ENCODE results near the gene ABLIM1.
A peak's percentile ranks its signal among the peaks of the same experiment; 100 is the strongest.

ABLIM1 gene

DNA sequence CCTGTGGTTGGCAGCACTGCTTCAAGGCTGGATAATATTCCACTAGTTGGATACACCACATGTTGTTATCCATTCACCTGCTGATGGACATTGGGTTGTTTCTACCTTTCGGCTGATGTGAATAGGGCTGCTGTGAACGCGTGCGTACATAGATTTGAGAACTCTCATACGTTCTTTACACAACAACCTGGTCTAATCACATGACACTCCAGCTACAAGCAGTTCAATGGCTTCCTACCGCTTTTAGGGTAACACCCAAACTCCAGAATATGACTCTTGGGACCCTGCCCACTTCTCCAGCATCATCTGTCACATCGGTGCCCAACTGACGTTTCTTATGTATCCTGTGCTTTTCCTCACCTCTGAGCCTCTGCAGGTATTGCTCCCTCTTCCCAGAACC, 114.6 kb downstream of the ABLIM1 start:
- no peak for DNase-seq

DNA sequence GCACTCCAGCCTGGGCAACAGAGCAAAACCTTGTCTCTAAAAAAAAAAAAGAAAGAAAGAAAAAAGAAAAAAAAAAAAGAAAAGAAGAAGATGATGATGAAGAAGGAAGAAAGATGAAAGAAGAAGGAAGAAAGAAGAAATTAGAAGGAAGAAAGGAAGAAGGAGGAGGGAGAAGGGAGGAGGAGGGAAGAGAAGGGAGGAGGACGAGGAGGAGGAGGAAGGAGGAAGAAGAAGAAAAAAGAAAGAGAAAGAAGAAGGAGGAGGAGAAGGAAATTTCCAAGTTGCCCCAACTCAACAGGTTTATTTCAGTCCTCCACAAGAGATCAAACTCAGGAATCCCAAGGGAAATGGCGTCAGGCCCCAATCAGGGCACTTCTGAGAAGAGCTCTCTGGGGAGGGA, 115.7 kb downstream of the ABLIM1 start:
- DNase-seq = no peak

DNA sequence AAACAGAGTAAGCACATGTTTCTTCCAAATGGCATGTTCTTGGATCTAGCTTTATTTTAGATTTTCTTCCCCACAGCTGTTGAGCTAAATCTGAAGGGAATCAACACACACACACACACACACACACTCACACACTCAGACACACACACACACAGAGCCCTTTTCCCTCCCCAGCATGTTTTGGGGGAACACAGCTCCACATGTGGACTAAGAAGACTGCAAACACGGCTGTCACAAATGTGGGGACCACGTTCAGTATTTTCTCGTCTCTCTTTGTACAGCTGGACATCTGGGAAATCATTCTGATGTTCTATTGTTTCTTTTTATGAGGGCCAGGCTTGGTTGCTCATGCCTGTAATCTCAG, 116.3 kb downstream of the ABLIM1 start:
- DNase-seq = no peak

DNA sequence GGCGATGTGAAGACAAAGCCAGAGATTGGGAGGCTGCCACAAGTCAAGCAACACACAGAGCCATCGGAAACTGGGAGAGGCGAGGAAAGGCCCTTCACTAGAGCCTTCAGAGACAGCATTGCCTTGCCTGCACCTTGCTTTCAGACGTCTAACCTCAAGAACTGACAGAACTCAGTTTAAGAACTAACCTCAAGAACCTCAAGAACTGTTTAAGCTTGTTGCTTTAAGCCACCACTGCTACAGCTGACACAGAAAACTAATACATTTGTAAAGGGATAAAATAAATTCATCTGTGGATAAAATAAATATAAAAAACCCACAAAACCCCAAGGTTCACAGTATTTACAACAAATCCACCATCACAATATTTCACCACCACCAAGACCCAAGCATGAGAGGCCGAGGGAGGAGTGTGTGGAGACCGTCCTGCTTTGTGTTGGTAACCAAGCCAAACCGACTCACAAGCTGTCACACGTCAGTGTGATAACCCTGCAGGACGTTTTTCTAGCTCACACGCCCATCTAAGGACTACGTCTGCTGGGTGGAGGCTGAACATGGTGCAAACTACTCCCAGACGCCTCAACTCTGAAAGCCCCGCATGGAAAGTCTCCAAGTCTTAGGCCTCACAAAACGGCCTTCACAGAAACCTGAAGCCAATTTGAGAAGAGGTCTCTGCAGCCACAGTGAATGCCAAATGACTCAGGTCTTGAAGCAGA, 116.8 kb downstream of the ABLIM1 start:
- peak; percentile 42 for DNase-seq

DNA sequence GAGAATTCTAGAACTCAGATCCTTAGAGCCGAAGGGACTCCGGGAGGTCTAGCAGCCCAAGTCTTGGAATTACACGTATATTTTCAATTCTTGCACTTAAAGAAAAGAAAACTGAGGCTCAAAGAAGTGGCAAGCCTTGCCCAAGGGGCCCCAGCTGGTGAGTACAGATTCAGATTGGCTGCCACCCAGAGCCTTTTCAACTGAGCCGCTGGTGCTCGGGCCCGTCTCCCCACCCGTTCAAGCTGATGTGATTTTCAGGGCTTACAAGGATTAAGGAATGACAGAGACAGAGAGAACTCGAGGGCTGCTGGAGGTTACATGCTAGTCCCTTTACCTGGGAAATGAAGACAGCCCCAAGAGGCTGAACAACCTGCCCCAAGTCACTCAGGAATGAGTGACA, 117.8 kb downstream of the ABLIM1 start:
- no peak for DNase-seq

DNA sequence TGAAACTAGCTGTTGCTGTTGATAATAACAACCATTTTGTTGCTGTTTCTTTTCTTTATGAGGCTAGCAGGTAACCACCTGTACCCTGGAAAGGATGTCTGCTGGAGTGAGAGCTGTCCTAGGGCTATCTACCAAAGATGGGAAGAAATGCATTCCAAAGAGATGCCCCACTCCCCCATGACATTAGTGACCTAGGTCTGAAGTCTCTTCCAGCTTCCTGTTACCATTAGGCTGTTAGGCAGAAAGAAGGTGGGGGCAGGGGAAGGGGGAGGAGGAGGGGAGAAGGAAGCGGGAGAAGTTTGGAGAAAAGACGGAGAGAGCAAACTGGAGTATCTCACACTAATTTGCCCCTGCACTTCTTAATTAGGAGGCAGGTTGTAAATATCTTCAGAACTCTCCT, 118.5 kb downstream of the ABLIM1 start:
- DNase-seq = no peak

DNA sequence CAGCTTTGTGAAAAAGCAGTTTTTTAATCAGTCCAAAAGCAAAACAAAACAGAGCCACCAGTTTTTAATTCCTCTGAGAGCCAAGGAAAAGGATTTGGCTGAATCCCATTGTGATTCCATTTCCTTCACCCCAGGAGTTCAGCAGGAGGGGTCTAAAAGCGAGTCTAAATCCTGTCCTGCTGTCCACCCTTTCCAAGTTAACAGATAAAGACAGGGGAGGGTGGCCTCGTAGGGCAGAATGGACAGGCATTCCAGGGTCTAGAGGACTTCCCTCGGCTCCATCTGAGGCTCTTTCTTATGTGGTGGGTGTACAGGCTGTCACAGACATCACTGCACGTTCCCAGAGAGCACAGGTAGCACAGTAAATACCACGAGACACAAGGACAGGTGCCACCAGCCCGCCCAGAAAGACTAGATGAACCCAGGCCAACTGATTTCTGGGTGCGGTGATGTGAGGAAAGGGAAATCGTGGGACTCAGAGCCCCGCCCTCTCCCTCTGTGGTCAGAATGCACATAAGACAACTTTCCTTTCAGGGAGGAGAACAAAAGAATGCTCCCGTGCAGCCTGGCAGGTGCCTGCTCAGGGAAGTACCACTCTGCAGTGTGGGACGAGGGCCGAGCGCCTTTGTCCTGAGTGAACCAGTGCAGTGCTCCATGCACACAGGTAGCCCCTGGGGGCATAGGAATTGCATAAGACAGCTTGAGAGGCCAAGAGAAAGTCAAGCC, 119.7 kb downstream of the ABLIM1 start:
- DNase-seq = no peak

DNA sequence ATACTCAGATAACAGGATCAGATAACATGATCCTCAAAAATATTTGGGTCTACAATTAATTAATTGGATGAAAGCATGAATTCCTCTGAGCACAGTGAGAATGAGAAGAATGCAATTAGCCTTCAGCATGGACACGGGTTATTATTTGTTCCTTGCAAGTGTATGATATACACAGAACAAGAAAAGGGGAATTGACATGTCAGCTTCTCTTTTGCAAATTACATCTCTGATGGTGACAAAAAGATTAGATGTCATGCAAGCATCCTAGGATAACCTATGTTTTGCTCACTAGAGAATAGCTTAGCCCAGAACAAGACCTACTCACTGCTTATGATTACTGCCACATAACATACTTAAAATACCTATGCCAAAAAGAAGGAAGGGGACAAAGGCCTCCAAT, 120.3 kb downstream of the ABLIM1 start:
- DNase-seq = no peak

DNA sequence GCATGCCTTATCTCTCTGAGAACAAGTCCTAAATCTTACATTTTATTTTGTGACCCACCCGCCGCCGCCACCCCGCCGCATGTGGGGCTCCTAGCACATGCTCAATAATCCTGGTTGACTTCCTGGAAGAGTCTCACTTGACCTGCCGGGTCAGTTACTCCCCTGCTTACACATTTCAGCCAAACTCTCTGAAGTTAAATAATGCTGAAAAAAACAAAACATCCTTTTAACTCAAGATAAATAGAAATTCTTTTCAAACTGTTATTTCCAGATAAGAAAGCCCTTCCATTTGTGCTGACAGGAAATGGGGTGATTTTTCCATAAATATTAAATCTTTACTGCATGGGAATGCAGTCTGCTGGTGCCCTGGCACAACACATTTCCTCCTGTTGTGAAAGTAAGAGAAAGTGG, 123.5 kb downstream of the ABLIM1 start:
- no peak for DNase-seq

DNA sequence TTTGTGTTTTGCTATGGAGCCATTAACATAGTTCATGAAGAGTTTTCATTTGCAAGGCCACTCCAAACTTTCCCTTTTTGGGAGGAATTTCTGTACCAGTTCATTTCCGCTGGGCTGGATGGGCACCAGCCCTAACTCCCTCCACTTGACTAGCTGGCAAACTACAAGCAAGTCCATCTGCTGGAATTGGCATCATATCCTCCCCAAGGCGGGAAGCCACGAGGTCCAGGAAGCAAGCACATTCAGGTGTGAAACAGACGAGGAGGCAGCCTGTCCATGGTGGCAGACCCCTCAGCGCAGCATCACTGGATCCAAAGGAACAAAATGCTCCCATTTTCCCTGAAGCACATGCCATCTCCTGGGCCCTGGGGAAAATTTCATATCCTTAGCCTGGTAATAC, 125.8 kb downstream of the ABLIM1 start:
- no peak for DNase-seq

DNA sequence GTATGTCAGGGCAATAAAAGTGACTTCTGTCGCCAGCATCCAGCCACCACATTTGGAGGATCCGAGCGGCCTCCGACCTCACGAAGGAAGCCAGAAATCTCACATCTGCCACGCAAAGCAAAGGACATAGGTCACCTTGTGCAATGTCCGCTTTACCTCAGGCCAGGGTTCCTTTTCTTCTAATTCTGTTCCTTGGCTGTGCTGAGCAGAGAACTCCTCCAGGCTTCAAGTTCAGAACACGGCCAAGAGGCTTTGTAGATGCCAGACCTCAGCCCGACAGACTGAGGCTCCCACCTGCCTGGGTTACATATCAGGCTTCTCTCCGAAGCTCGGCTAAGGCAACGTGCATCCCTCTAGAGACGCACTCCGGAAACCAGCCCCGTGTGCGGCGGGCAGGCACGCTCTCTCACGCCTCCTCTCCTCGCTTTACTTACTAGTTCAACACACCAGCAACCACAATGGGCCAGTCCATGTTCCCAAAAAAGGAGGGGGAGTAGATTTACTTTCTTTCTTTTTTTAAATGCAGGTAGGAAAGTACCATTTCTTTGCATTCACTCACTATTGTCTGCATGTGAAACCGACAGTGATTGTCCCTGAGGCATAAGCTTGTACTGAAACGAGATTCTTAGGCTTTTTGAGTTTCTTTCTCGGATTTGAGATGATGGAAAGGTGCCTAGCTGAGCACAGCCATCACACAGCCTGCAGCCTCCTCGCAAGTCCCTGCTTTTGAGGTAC, 131.4 kb downstream of the ABLIM1 start:
- no peak for DNase-seq

DNA sequence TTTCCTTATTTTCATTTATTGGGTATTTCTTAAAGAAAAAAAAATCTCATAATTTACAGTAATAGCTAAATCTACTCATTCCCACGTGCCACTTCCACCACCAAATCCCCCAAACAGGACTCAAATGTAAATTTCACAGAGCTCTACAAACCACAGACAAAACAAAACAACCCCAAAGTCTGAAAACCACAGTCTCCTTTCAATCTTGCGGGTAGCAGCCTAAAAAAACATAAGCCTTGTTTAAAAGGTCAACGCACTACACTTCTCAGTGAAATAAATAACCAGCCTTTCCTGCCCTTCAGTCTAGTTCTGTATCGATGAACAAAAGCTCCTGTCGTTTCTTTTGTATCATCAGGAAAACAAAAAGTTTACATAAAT, 132.0 kb downstream of the ABLIM1 start:
- no peak for DNase-seq

DNA sequence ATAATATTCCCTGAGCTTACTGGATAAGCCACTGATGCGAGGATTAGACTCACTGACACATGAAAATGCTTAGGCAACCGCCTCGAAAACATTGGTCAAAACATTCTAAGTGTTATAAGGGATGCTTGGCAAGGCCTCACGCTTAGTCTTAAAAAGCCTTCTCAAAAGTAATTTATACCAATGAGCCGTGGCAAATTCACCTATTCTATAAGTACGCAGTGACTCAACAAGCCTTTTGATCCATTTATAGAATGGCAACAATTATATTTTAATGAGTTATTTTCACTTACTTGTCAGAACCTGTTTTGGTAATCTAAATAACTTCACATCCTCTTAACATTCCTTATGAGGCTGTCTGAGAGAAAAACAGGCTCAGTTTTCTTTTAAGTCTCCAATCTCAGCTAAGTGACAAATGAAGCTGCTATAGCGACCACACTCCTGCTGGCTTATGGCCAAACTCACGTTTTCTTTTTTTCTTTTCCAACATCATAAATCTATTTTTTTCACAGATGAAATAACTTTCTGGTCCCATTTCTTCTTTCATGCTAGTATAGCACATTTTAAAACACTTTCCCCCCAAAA, 132.6 kb downstream of the ABLIM1 start:
- no peak for DNase-seq

DNA sequence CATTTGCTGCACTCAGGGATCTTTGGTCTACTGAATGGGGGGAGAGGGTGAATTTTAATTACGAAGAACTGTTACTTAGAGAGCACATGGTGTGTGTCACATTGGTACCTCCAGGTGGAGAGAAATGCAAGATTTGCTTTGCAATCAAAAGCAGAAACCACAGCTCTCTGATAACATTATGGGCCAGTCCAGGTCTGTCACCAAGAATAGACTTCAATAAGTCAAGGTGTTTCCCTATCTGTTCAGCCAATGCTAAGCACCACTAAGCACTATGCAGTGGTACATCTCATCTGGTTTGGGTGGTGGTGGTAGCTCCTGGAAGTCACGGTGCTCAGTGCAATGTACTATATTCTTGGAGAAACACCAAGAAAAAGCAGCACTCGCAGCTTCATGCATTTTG, 134.2 kb downstream of the ABLIM1 start:
- DNase-seq = no peak

DNA sequence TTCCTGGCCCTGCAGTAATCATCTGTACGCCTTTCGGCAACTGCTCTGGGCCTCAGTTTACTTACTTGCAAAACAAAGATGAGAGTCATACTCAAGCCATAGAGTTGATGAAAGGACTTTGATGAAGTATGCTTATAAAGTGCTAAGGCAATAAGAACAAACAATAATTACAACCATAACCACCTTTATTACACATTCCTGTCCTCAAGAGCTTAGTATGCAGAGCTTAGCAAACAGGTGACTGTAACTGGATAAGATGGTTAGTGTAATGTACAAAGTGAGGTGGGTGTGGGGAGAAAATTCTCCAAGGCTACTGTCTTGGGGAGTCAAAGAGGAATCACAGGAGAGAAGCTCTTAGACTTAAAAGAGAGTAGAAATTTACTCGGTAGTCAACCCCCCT, 136.8 kb downstream of the ABLIM1 start:
- no peak for DNase-seq

DNA sequence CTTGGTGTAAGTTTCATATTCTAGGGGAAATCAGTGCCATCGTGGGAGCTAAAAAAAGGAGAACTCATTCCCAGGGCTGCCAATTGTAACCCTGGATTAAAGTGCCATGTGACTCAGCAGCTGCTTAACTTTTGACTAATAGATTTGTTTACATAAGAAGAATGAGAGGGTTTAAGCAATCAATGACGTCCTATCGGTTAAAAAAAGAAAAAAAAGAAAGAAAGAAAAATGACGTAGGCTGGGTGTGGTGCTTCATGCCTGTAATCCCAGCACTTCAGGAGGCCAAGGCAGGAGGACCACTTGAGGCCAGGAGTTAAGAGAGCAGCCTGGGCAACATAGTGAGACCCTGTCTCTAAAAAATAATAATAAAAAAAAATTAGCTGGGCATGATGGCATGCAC, 137.6 kb downstream of the ABLIM1 start:
- DNase-seq = peak; percentile 84

DNA sequence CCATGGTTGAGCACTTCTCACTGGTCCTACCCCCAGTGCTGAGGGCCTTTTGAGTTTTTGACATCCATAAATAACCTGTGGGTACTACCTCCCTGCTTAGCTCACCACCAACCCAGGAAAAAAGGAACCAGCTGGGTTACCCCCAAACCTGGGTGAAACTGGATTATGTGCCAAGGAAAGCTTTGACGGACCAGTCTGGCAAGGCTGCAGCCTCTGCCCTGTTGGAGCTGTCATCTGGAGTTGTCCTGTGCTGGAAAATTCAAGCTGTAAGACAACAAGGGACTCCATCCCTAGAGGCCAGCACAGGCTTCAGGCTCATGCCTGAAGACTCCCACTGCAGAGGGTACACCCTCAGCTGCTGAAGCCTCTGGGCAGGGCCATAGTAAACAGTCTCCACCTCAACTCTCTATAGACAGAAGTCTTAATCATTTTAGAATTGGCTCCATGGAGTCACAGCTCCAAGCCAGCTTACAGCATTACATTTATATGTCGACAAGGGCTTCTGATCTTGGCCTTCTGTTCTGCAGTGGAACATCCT, 138.2 kb downstream of the ABLIM1 start:
- no peak for DNase-seq

DNA sequence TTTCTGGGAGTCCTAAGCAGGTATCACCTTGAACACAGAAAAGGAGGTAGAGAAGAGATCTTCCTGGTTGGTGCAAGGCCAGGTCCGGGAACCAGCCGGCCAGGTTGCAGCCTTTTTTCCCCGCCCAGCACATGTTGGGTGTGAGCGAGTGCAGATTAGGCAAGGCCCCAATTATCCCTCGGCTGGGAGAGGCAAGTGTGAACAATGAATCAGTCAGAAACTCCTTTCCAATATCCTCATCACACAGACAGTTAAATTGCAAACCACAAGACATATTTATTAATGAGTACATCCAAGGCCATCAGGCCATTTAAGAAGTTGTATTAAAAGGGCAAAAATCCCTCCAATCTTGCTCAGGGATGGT, 138.8 kb downstream of the ABLIM1 start:
- peak; percentile 6 for DNase-seq

DNA sequence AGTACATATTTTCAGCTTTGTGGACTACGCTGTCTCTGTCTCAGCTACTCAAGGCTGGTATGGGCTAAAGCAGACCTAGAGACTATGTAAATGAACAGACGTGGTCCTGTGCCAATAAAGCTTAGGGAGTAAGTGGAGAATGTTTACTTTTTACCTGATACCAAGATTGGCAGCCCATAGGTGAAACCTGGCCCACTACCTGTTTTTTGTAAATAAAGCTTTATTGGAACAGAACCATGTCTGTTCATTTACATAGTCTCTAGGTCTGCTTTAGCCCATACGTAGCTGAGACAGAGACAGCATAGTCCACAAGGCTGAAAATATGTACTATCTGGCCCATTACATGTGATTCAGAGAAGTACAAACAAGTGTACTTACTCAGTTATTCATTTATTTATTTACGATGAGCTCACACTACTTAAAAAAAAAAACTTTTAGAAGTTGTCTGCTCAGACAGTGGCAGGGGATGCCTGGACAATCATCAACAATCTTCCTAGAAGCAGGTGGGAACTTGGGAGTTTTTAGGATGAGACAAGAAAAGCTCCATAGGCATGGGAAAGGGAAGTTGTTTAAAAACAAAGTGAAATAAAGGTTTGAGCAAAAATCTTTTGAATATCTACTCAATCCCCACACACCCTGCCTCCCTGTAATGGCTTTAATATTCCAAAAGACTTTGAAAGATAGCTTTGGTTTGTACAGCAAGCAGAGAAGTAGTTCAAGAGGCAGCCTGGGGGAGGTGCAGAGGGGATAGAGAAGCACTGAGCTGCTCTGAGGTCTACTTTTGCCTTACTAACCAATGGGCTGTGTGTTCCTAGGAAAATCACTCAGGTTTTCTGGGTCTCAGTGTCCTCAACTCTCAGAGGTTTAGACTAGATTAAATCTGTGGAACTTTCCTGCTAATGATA, 139.4 kb downstream of the ABLIM1 start:
- DNase-seq = no peak

DNA sequence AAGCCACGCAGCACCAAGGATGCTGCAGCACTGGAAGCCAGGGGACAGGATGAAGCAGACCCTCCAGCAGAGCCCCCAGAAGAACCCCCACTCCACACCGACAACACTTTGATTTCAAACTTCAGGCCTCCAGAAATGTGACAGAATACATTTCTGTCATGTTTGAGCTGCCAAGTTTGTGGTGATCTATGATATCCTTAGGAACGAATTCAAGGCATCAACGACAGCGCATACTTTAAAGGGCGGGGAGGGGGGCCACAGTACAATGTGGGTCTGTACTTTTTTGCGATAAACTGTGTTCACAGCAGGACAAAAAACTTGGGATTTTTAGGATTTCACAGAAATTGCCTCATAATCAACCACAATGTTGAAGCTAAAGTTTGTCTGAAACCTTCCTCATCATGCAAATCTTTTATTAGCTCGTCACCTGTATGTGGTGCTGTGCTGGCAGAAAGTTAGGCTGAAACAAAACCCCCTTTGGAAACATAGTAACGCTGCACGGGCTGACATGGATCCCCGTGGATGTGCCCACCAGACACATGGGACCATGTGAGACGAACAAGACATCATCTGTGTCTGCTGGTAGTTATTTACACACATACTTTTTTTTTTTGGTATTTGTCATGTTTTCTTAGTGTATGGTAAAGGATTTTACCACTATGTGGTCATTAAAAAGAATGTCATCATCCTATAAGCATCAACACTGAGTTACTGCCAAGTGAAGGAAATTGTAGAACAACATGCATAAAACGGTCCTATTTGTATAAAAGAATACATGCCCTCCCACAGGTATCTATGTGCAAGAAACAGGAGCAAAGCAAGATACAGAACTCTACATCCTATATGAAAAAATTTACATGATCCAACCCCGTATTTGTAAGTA, 140.5 kb downstream of the ABLIM1 start:
- no peak for DNase-seq

DNA sequence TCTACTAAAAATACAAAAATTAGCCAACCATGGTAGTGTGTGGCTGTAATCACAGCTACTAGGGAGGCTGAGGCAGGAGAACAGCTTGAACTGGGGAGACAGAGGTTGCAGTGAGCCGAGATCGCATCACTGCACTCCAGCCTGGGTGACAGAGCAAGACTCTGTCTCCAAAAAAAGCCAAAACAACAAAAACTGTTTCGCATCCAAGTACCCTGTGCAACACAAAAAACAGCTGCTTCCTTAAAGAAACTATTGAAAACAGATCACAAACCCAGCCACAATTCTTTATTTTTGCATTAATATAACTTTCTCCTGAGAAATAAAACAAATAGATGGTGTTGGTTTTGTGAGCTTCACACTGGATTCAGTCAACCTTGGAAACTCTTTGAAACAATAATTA, 141.7 kb downstream of the ABLIM1 start:
- no peak for DNase-seq
